HepG2 (cell line): ENCODE measurements around the gene ACVR1B. TPM values are rescaled to one million over a fixed set of nuclear protein-coding genes. Genes with fewer than 3 reads are reported as not detected.
A peak's percentile ranks its signal among the peaks of the same experiment; 100 is the strongest.

Source experiments
- ATF6 ChIP-seq: sonication (generic); formaldehyde crosslinking; conservative IDR thresholded peaks from 2 replicates; pipeline ENCODE4 v1.4.0; 2020; ENCODE audit warnings: missing genetic modification reagents
- DBP ChIP-seq: sonication (generic); formaldehyde crosslinking; IDR thresholded peaks from 2 replicates; pipeline ENCODE4 v1.4.0; 2020; ENCODE audit warnings: missing genetic modification reagents; ENCODE audit errors: not compliant biosample characterization
- EP300 ChIP-seq, 3 experiments: sonication (generic) in 1 of 3; formaldehyde crosslinking in 1 of 3; IDR thresholded peaks; 2 replicates each; pipeline versions ENCODE4 v1.5.1 to v1.6.1; 2011 to 2020; ENCODE audit warnings: low read depth in 2 of 3, low read length in 2 of 3, borderline replicate concordance in 1 of 3, improper control_type of control experiment in 1 of 3, mild to moderate bottlenecking in 1 of 3, missing genetic modification reagents in 1 of 3, moderate library complexity in 1 of 3
- FOXA1 ChIP-seq, 2 experiments: fragments of 450-650 bp in 1 of 2; sonication (generic) in 1 of 2; formaldehyde crosslinking in 1 of 2; IDR thresholded peaks; 2 replicates each; pipeline versions ENCODE4 v1.4.0 to v1.6.1; 2016 to 2020; ENCODE audit warnings: missing genetic modification reagents in 1 of 2
- GTF2F1 ChIP-seq: fragments of 150-350 bp; IDR thresholded peaks from 2 replicates; pipeline ENCODE4 v1.6.1; 2014; ENCODE audit warnings: low read length
- KDM5B ChIP-seq: sonication (generic); formaldehyde crosslinking; IDR thresholded peaks from 2 replicates; pipeline ENCODE4 v1.4.0; 2020; ENCODE audit warnings: missing genetic modification reagents, mild to moderate bottlenecking, borderline replicate concordance
- KMT2A ChIP-seq: sonication (generic); formaldehyde crosslinking; IDR thresholded peaks from 2 replicates; pipeline ENCODE4 v1.4.0; 2020; ENCODE audit warnings: missing genetic modification reagents
- MLX ChIP-seq: IDR thresholded peaks from 2 replicates; pipeline ENCODE4 v1.6.1; 2016
- PITX1 ChIP-seq: sonication (generic); formaldehyde crosslinking; IDR thresholded peaks from 2 replicates; pipeline ENCODE4 v1.5.1; 2020; ENCODE audit warnings: mild to moderate bottlenecking, missing genetic modification reagents
- PTBP1 ChIP-seq: fragments of 200-400 bp; formaldehyde crosslinking; IDR thresholded peaks from 2 replicates; pipeline ENCODE4 v1.6.1; 2018; ENCODE audit warnings: low read length, low read depth; ENCODE audit not compliant: poor library complexity, severe bottlenecking
- REL ChIP-seq: sonication (generic); formaldehyde crosslinking; conservative IDR thresholded peaks from 2 replicates; pipeline ENCODE4 v1.8.0; 2022; ENCODE audit warnings: mild to moderate bottlenecking, missing genetic modification reagents, moderate library complexity
- RFX5 ChIP-seq: IDR thresholded peaks from 2 replicates; pipeline ENCODE4 v1.6.1; 2011; ENCODE audit warnings: low read depth, low read length, improper control_type of control experiment
- SALL1 ChIP-seq: sonication (generic); formaldehyde crosslinking; IDR thresholded peaks from 2 replicates; pipeline ENCODE4 v1.8.0; 2022; ENCODE audit warnings: mild to moderate bottlenecking, missing genetic modification reagents
- SMYD3 ChIP-seq: sonication (generic); formaldehyde crosslinking; IDR thresholded peaks from 2 replicates; pipeline ENCODE4 v1.8.1; 2023; ENCODE audit warnings: mild to moderate bottlenecking, missing genetic modification reagents
- SNAPC2 ChIP-seq: sonication (generic); formaldehyde crosslinking; IDR thresholded peaks from 2 replicates; pipeline ENCODE4 v1.8.1; 2022; ENCODE audit warnings: mild to moderate bottlenecking, missing genetic modification reagents
- TBX2 ChIP-seq: sonication (generic); formaldehyde crosslinking; IDR thresholded peaks from 2 replicates; pipeline ENCODE4 v1.5.0; 2020; ENCODE audit warnings: missing genetic modification reagents, mild to moderate bottlenecking, borderline replicate concordance
- TFE3 ChIP-seq: IDR thresholded peaks from 2 replicates; pipeline ENCODE4 v1.6.1; 2016
- U2AF2 ChIP-seq: fragments of 200-400 bp; formaldehyde crosslinking; IDR thresholded peaks from 2 replicates; pipeline ENCODE4 v1.6.1; 2017; ENCODE audit warnings: low read depth, mild to moderate bottlenecking, low read length
- ZFAT ChIP-seq: sonication (generic); formaldehyde crosslinking; conservative IDR thresholded peaks from 2 replicates; pipeline ENCODE4 v1.8.1; 2023; ENCODE audit warnings: missing genetic modification reagents, inconsistent platforms
- ZFP90 ChIP-seq: sonication (generic); formaldehyde crosslinking; IDR thresholded peaks from 2 replicates; pipeline ENCODE4 v1.8.0; 2022; ENCODE audit warnings: missing genetic modification reagents, mild to moderate bottlenecking, inconsistent platforms, borderline replicate concordance
- ZKSCAN1 ChIP-seq: fragments of 150-350 bp; IDR thresholded peaks from 2 replicates; pipeline ENCODE4 v1.6.1; 2014; ENCODE audit warnings: low read length
- ZNF235 ChIP-seq: sonication (generic); formaldehyde crosslinking; IDR thresholded peaks from 2 replicates; pipeline ENCODE4 v1.8.1; 2023; ENCODE audit warnings: mild to moderate bottlenecking, missing genetic modification reagents, borderline replicate concordance
- ZNF337 ChIP-seq: sonication (generic); formaldehyde crosslinking; IDR thresholded peaks from 2 replicates; pipeline ENCODE4 v1.5.1; 2020; ENCODE audit warnings: missing genetic modification reagents, low read depth, mild to moderate bottlenecking, borderline replicate concordance
- ZNF383 ChIP-seq: sonication (generic); formaldehyde crosslinking; IDR thresholded peaks from 2 replicates; pipeline ENCODE4 v1.4.0; 2020; ENCODE audit warnings: missing genetic modification reagents, mild to moderate bottlenecking, borderline replicate concordance
- ZNF552 ChIP-seq: sonication (generic); formaldehyde crosslinking; IDR thresholded peaks from 2 replicates; pipeline ENCODE4 v1.9.0; 2022; ENCODE audit warnings: missing genetic modification reagents, mild to moderate bottlenecking, borderline replicate concordance
- ZNF629 ChIP-seq: sonication (generic); formaldehyde crosslinking; conservative IDR thresholded peaks from 2 replicates; pipeline ENCODE4 v1.5.0; 2020; ENCODE audit warnings: missing genetic modification reagents
- ZNF652 ChIP-seq: IDR thresholded peaks from 2 replicates; pipeline ENCODE4 v1.6.1; 2016; ENCODE audit warnings: low read depth, borderline replicate concordance
- ZNF772 ChIP-seq: sonication (generic); formaldehyde crosslinking; IDR thresholded peaks from 2 replicates; pipeline ENCODE4 v1.5.0; 2020; ENCODE audit warnings: mild to moderate bottlenecking, missing genetic modification reagents
- polyA plus RNA-seq, 8 experiments: library from polyadenylated mRNA; depleted of rRNA in 3 of 8; stranded (reverse) in 7 of 8; unstranded in 1 of 8; fragments of >200 nt; fragmentation: Illumina TruSeq in 4 of 8; extraction: Trizol in 4 of 8; gene quantifications; 2 replicates each; pipeline versions ENCODE4 v1.2.1 to v1.2.3, GENCODE V29; 2011 to 2016; ENCODE audit warnings: low read depth in 4 of 8, missing spikeins in 1 of 8, mixed read lengths in 1 of 8; ENCODE audit not compliant: insufficient read depth in 1 of 8
- total RNA-seq, 5 experiments: library from RNA; depleted of rRNA; stranded (reverse); fragments of >200 nt; fragmentation: Illumina TruSeq; extraction: Trizol; gene quantifications; 2 replicates each; pipeline ENCODE4 v1.2.3, GENCODE V29; 2016; ENCODE audit warnings: low read depth in 1 of 5

ACVR1B gene
- total and polyA plus RNA-seq, 2 of the 13 experiments (the other 11 are each of a cell fraction or from before 2014, with no cell fraction given): 8.9 to 12.1 TPM

- TF ChIP-seq TFE3 (CRISPR knock-in tag) (no peak), FOXA1 (IDR thresholded peaks at IDR 0.05) (no peak), FOXA1 (CRISPR knock-in tag; IDR thresholded peaks at IDR 0.05) (no peak), ZFP90 (CRISPR knock-in tag) (no peak), SALL1 (CRISPR knock-in tag) (peak; percentile 40; the same call in 1 of the 2 replicates), REL (no peak), PTBP1 (no peak), KDM5B (CRISPR knock-in tag) (no peak), ATF6 (CRISPR knock-in tag) (no peak), SNAPC2 (CRISPR knock-in tag) (no peak), ZNF337 (CRISPR knock-in tag) (no peak), ZNF383 (CRISPR knock-in tag) (no peak), ZNF652 (peak; percentile 95), ZKSCAN1 (no peak), DBP (CRISPR knock-in tag) (no peak), ZNF235 (CRISPR knock-in tag) (no peak), KMT2A (CRISPR knock-in tag) (0 out of 2 replicates have a peak, but pooled peaks have one; percentile 34), ZFAT (CRISPR knock-in tag) (no peak), PITX1 (CRISPR knock-in tag) (peak; percentile 64; the same call in 1 of the 2 replicates), ZNF629 (CRISPR knock-in tag) (peak; percentile 97), TBX2 (CRISPR knock-in tag) (peak; percentile 85; the same call in 1 of the 2 replicates), RFX5 (no peak), EP300 (IDR thresholded peaks at IDR 0.05; ENCODE audit: low read depth in 2 of 2, low read length in 2 of 2) (peak in 1 of 2 experiments; percentile 48; a peak in 1 of 4 replicates), EP300 (CRISPR knock-in tag; IDR thresholded peaks at IDR 0.05; ENCODE audit: borderline replicate concordance) (no peak), ZNF552 (CRISPR knock-in tag) (no peak), SMYD3 (no peak), GTF2F1 (no peak), MLX (no peak), ZNF772 (CRISPR knock-in tag) (no peak), U2AF2 (no peak)
Observed at GRCh38 chr12:51972422-51972812, 20.9 kb downstream of the ACVR1B start (continued).
